ENCODE results near the gene SH2D5. TPM values are rescaled to one million over a fixed set of nuclear protein-coding genes. Genes with fewer than 3 reads are reported as not detected.

Gene SH2D5
- total RNA-seq, 1 experiment from 2014 or later: 8.7 TPM

DNA sequence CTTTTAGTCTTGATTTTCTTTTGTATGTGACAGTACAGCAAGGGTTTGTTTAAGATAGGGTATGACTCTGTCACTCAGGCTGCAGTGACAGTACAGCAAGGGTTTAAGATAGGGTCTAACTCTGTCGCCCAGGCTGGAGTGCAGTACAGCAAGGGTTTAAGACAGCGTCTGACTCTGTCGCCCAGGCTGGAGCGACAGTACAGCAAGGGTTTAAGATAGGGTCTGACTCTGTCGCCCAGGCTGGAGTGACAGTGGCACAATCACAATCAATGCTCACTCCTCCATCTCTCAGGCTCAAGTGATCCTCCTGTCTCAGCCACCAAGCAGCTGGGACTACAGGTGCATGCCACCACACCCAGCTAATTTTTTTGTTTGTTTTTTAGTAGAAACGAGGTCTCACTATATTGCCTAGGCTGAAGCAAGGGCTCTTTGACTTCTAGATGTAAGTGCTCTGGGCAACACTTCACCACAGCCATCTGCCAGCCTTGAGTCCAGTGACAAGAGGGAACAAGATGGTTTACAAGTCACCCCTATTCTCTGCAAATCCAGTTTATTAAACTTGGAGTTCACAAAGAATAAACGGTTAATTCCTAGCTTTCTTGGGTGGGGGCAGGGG, 965 bp upstream of the SH2D5 start:
- WGBS (ENCODE audit: extremely low coverage, insufficient read length, low lambda C conversion rate): no CpG with 5 or more reads among the region's 7 CpGs
- Histone ChIP-seq H3K4me2 (ENCODE audit: insufficient read depth, insufficient read length, low read length) (peak overlapping the region; percentile 87), H3K9ac (ENCODE audit: extremely low read depth, insufficient read length, low read length) (no peak overlapping the region)

More for the DNA sequence above, 965 bp upstream of the SH2D5 start:
- Histone ChIP-seq H3K4me1 (ENCODE audit: insufficient read depth, low read length) (no peaks in the 10 kb centered on the region; the same call in 1 of the 2 replicates), H3K4ac (ENCODE audit: low read depth, low read length) (no peak overlapping the region), H3K23me2 (ENCODE audit: insufficient read length, low read depth, low read length, poor library complexity, severe bottlenecking) (peaks cover 8% of the 10 kb centered on the region), H2BK20ac (ENCODE audit: low read depth, low read length, poor library complexity, severe bottlenecking) (no peak overlapping the region), H3K9me3 (ENCODE audit: control insufficient read depth, low read depth, low read length) (no peaks in the 10 kb centered on the region), H3K27ac (ENCODE audit: insufficient read length, low read depth, low read length) (no peak overlapping the region), H3K79me2 (ENCODE audit: insufficient read depth, low read length) (no peaks in the 10 kb centered on the region), H2AK5ac (ENCODE audit: insufficient read length, low read length) (no peak overlapping the region), H3K23ac (ENCODE audit: insufficient read length, low read depth, low read length) (no peak overlapping the region), H3K14ac (ENCODE audit: insufficient read depth, low read length) (no peak overlapping the region), H2BK5ac (ENCODE audit: insufficient read length, low read length) (no peak overlapping the region), H3K79me1 (ENCODE audit: insufficient read depth, low read depth, low read length, poor library complexity, severe bottlenecking) (no peaks in the 10 kb centered on the region), H3K56ac (ENCODE audit: insufficient read length, low read depth, low read length) (no peak overlapping the region), H2AFZ (ENCODE audit: low read length) (no peak overlapping the region), H4K5ac (ENCODE audit: insufficient read length, low read depth, low read length) (no peak overlapping the region), H2BK12ac (ENCODE audit: insufficient read length, low read depth, low read length) (no peak overlapping the region), H4K8ac (replicated peaks; ENCODE audit: insufficient read length, low read depth, low read length) (no peak overlapping the region), H3K18ac (ENCODE audit: insufficient read length, low read depth, low read length) (no peak overlapping the region), H3K27me3 (ENCODE audit: insufficient read depth, low read length) (peaks cover 8% of the 10 kb centered on the region; the same call in 1 of the 2 replicates), H2BK15ac (ENCODE audit: low read depth, low read length) (no peak overlapping the region), H4K20me1 (ENCODE audit: control insufficient read depth, insufficient read depth, insufficient read length) (no peaks in the 10 kb centered on the region), H3T11ph (ENCODE audit: low read length) (no peak overlapping the region), H4K91ac (ENCODE audit: insufficient read length, low read depth, low read length) (no peak overlapping the region), H2BK120ac (ENCODE audit: low read depth, low read length, poor library complexity, severe bottlenecking) (no peak overlapping the region)
- Mint-ChIP-seq H3K27me3 (ENCODE audit: low read depth) (peaks cover 65% of the 10 kb centered on the region), H3K27ac (no peak overlapping the region), H3K4me3 (peak overlapping the region; percentile 72 to 86), H3K36me3 (ENCODE audit: insufficient read depth in 1 of 3, low read depth in 3 of 3) (peaks cover 0 to 1% (median 0%) of the 10 kb centered on the region in 3 experiments; a peak in 4 of 7 replicates), H3K4me1 (peaks cover 16 to 30% of the 10 kb centered on the region in 2 experiments), H3K9me3 (no peaks in the 10 kb centered on the region; a peak in 1 of 5 replicates)
- TF ChIP-seq, protein P1, sequence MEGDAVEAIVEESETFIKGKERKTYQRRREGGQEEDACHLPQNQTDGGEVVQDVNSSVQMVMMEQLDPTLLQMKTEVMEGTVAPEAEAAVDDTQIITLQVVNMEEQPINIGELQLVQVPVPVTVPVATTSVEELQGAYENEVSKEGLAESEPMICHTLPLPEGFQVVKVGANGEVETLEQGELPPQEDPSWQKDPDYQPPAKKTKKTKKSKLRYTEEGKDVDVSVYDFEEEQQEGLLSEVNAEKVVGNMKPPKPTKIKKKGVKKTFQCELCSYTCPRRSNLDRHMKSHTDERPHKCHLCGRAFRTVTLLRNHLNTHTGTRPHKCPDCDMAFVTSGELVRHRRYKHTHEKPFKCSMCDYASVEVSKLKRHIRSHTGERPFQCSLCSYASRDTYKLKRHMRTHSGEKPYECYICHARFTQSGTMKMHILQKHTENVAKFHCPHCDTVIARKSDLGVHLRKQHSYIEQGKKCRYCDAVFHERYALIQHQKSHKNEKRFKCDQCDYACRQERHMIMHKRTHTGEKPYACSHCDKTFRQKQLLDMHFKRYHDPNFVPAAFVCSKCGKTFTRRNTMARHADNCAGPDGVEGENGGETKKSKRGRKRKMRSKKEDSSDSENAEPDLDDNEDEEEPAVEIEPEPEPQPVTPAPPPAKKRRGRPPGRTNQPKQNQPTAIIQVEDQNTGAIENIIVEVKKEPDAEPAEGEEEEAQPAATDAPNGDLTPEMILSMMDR (conservative IDR thresholded peaks at IDR 0.05): no peak
- no peak for DNase-seq

All from H9 (cell line).